ENCODE measurements around the gene PLEKHA7.

- TF ChIP-seq CTCF (IDR thresholded peaks at IDR 0.05) (no peak), POLR2A (IDR thresholded peaks at IDR 0.05) (no peak), EP300 (IDR thresholded peaks at IDR 0.05) (no peak), POLR2AphosphoS5 (IDR thresholded peaks at IDR 0.05) (no peak)
Observed at GRCh38 chr11:16770016-16770415, 244.2 kb downstream of the PLEKHA7 start.

All from upper lobe of left lung (tissue), 4 donors.